Brain microvascular endothelial cell (primary cell): Measurements from ENCODE around the gene TAF4.

Source experiments
- DNase-seq: peaks from one replicate; pipeline ENCODE4 v3.0.0-alpha.2; 2020
- H3K27ac ChIP-seq: fragments of 250-450 bp; sonication (Bioruptor Pico); 2 replicates; pipeline ENCODE4 v1.5.1; 2020; ENCODE audit warnings: mild to moderate bottlenecking, moderate library complexity
- H3K27me3 ChIP-seq: fragments of 250-450 bp; sonication (Bioruptor Pico); replicated peaks from 2 replicates; pipeline ENCODE4 v1.5.1; 2020; ENCODE audit warnings: mild to moderate bottlenecking
- H3K36me3 ChIP-seq: fragments of 250-450 bp; sonication (Bioruptor Pico); replicated peaks from 2 replicates; pipeline ENCODE4 v1.5.1; 2020; ENCODE audit warnings: mild to moderate bottlenecking
- H3K4me3 ChIP-seq: 2 replicates; pipeline ENCODE4 v1.5.1; 2011; ENCODE audit warnings: low read depth, mild to moderate bottlenecking, control low read depth, low read length, moderate library complexity
- in situ Hi-C: cut with HindIII; loops from 2 replicates; pipeline ENCODE4 v1.10.0; 2017; ENCODE audit warnings: low sequenced_read_pairs, low pct_ligation_motif_present
- TF ChIP-seq, protein P1 (sequence below): IDR thresholded peaks from 2 replicates; pipeline ENCODE4 v1.5.1; 2011; ENCODE audit warnings: low read depth, mild to moderate bottlenecking, moderate library complexity, low read length, control low read depth, inconsistent platforms; ENCODE audit errors: missing control alignments

Gene TAF4

DNA sequence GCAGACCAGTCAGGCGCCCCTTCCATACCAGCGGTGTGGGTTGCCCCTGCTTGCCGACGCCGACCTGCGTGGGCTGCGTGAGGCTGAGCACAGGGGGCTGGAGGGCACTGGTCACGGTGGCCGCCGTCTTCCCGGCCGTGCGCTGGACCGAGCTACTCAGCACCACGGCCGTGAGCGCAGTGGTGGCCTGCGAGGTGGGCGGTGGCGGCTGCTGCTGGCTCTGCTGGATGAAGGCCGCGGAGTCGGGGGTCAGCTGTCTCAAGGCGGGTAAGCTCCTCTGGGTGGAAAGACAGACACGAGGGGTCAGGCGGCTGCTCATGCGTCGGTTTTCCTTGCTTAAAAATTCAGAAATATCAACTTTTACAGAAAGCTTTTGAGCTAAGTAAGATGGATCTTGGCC, 59.2 kb downstream of the TAF4 start:
- H3K36me3 ChIP-seq, result peaks cover 36% of the 10 kb centered on the region
- in situ Hi-C loops, result no loop called here
- DNase-seq, result no peak
- H3K4me3 ChIP-seq, result no peak overlapping the region
- H3K27ac ChIP-seq, result no peak overlapping the region
- H3K27me3 ChIP-seq, result no peaks in the 10 kb centered on the region
- TF ChIP-seq, protein P1, sequence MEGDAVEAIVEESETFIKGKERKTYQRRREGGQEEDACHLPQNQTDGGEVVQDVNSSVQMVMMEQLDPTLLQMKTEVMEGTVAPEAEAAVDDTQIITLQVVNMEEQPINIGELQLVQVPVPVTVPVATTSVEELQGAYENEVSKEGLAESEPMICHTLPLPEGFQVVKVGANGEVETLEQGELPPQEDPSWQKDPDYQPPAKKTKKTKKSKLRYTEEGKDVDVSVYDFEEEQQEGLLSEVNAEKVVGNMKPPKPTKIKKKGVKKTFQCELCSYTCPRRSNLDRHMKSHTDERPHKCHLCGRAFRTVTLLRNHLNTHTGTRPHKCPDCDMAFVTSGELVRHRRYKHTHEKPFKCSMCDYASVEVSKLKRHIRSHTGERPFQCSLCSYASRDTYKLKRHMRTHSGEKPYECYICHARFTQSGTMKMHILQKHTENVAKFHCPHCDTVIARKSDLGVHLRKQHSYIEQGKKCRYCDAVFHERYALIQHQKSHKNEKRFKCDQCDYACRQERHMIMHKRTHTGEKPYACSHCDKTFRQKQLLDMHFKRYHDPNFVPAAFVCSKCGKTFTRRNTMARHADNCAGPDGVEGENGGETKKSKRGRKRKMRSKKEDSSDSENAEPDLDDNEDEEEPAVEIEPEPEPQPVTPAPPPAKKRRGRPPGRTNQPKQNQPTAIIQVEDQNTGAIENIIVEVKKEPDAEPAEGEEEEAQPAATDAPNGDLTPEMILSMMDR, result no peak

DNA sequence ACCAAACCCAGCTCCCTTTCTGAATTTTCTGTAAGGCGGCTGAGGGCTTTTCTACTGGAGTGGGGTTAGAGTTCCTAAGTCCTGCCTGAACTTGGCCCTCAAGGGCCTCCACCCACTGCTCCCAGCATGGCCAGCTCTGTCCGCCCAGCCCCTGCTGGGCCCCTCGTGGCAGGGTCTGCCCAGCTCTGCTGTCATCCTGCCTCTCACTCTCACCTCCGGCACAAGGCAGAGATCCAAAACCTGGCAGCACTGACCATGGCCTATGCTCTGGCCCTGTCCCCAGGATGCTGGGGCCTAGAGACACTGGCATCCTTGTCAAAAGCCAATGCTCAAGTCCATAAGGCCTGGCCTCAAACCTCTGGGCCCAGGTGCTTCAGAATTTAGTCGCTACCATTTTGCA, 61.1 kb downstream of the TAF4 start:
- no peak overlapping the region for H3K27ac ChIP-seq
- in situ Hi-C loops, result no loop called here
- peaks cover 41% of the 10 kb centered on the region for H3K36me3 ChIP-seq

DNA sequence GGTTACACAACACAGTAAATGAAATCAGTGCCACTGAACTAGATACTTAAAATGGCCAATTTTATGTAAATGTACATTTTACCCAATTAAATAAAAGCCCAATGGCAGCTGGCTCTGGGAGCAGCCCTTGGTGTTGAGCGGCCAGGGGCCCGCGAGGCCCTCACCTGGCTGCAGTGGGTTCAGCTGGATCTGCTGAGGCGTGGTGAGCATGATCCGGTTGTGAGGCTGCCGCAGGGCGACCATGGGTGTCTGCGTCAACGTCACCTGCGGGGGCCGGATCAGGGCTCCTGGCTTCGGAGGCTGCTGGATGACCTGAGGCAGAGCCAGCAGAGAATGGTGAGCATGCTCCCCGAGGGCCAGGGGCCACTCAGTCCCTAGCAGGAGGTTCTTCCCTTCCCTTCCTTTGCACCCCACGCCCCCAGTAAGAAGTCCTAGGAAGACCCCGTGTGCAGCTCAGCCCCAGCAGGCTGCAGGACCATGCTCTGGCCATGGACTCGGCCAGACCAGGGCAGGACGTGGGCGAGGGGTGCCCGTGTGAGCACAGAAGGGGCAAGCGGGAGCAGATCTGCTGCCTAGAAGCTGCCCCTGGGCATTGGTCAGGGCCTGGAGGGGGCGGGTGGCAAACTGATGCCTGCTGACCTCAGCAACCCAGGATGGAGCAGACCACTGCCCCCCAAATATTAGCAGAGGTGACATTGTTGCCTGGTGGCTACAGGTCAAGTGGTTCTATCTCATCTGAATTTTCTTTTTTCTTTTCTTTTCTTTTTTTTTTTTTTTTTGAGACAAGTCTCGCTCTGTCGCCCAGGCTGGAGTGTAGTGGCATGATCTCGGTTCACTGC, 61.9 kb downstream of the TAF4 start:
- H3K27ac ChIP-seq, result no peak overlapping the region
- H3K27me3 ChIP-seq, result no peaks in the 10 kb centered on the region
- peaks cover 36% of the 10 kb centered on the region for H3K36me3 ChIP-seq
- TF ChIP-seq, protein P1, result no peak
- no peak for DNase-seq
- no peak overlapping the region for H3K4me3 ChIP-seq
- in situ Hi-C loops, result no loop called here

More for the DNA sequence above, 61.1 kb downstream of the TAF4 start:
- H3K4me3 ChIP-seq, result no peak overlapping the region
- TF ChIP-seq, protein P1, result no peak
- H3K27me3 ChIP-seq, result no peaks in the 10 kb centered on the region
- DNase-seq, result no peak

DNA sequence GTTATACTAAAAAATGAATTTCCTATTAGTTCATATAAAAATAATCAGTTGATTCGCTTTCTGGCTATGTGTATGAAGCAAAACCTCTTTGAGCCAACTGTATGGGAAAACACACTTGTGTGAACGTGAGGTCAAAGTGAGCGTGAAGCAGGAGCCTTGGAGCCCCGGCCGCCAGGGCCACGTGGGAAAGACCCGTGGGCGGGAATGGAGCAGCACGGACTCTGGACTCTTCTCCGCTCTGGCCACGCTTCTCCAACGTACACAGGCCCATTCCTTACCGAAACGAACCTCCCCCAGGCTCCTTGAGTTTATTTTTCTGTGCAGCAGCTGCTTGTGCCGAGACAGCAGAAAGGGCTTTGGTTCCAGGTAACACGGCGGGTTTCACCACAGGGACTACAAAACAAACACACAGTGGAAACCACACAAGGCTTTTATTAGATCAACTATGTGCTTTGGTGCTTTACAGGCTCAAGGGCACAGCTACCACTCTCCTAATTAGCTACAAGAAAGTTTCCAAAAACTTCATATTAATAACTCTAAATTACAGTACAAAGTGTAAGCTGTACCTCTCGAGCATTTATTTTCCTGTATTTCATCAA, 62.7 kb downstream of the TAF4 start:
- Histone ChIP-seq H3K36me3 (peaks cover 32% of the 10 kb centered on the region), H3K27me3 (no peaks in the 10 kb centered on the region), H3K27ac (no peak overlapping the region), H3K4me3 (no peak overlapping the region)
- DNase-seq, result no peak
- in situ Hi-C loops, result no loop called here
- TF ChIP-seq, protein P1, result no peak

DNA sequence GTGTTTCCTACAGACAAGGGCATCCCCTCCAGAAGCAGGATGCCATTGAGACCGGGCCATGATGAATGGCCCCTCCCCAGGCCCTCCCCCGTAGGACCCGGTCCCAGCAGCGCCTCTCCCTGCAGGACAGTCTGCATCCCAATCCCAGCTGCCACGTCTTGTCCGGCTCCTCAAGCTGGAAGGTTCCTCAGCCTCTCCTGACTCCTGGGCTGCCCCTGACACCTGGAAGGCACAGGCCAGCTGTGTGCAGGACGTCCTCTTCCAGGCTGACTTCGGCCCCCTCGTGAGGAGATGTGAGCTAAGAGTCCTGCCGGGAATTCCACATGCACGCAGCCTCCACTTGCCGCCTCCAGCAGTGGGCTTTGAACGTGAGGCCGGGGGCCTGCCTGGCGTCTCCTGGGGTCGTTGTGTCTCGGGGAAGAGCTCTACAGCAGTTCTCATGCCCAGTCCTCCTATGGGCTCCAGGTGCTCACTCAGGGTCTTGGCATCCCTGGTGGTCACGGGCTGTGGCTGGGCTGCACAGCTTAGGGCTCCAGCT, 64.4 kb downstream of the TAF4 start:
- no peak for DNase-seq
- no peak overlapping the region for H3K27ac ChIP-seq
- peaks cover 29% of the 10 kb centered on the region for H3K36me3 ChIP-seq
- TF ChIP-seq, protein P1, result no peak
- in situ Hi-C loops, result no loop called here
- no peak overlapping the region for H3K4me3 ChIP-seq
- no peaks in the 10 kb centered on the region for H3K27me3 ChIP-seq
